ENCODE measurements around the gene CPLX1.
"Not testable (repeated sequence)": the region's sequence is repeated elsewhere in the genome, so short reads cannot be mapped to it uniquely, and the experiment has no call there.

DNA sequence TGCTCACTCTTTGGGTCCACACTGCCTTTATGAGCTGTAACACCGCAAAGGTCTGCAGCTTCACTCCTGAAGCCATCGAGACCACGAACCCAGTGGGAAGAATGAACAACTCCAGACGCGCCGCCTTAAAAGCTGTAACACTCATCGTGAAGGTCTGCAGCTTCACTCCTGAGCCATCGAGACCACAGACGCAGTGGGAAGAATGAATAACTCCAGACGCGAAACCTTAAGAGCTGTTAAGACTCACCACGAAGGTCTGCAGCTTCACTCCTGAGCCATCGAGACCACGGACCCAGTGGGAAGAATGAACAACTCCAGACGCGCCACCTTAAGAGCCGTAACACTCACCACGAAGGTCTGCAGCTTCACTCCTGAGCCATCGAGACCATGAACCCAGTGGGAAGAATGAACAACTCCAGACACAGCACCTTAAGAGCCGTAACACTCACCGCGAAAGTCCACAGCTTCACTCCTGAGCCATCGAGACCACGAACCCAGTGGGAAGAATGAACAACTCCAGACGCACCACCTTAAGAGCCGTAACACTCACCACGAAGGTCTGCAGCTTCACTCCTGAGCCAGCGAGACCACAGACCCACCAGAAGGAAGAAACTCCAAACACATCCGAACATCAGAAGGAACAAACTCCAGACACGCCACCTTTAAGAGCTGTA, 51.4 kb downstream of the CPLX1 start:
- TF ChIP-seq, protein P1, sequence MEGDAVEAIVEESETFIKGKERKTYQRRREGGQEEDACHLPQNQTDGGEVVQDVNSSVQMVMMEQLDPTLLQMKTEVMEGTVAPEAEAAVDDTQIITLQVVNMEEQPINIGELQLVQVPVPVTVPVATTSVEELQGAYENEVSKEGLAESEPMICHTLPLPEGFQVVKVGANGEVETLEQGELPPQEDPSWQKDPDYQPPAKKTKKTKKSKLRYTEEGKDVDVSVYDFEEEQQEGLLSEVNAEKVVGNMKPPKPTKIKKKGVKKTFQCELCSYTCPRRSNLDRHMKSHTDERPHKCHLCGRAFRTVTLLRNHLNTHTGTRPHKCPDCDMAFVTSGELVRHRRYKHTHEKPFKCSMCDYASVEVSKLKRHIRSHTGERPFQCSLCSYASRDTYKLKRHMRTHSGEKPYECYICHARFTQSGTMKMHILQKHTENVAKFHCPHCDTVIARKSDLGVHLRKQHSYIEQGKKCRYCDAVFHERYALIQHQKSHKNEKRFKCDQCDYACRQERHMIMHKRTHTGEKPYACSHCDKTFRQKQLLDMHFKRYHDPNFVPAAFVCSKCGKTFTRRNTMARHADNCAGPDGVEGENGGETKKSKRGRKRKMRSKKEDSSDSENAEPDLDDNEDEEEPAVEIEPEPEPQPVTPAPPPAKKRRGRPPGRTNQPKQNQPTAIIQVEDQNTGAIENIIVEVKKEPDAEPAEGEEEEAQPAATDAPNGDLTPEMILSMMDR (conservative IDR thresholded peaks at IDR 0.05; ENCODE audit: low read length), result not testable (repeated sequence)
- not testable (repeated sequence) for TF ChIP-seq EZH2phosphoT487 (IDR thresholded peaks at IDR 0.05; ENCODE audit: borderline replicate concordance, low read depth, low read length)
